ENCODE results near the gene KIF21A.

Gene KIF21A

DNA sequence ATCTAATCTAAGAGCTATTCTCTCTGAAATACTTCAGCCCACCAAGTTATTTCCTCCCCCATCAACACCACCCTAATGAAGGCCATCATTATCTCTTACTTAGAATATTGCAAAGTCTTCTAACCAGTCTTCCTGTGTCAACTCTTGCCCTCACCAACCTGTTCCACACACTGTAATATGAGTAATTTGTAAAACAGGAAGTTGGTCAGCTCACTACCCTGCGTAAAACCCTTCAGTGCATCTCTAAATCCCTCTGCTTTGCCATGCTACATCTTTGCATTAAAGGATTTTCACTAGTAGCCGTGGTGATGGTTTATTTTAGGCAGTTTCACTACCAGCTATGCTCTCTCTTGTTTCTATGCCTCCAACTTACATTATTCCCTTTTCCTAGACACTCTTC, 70.0 kb downstream of the KIF21A start:
- DNase-seq (ENCODE audit: low read depth), result no peak
- TF ChIP-seq, protein P1, sequence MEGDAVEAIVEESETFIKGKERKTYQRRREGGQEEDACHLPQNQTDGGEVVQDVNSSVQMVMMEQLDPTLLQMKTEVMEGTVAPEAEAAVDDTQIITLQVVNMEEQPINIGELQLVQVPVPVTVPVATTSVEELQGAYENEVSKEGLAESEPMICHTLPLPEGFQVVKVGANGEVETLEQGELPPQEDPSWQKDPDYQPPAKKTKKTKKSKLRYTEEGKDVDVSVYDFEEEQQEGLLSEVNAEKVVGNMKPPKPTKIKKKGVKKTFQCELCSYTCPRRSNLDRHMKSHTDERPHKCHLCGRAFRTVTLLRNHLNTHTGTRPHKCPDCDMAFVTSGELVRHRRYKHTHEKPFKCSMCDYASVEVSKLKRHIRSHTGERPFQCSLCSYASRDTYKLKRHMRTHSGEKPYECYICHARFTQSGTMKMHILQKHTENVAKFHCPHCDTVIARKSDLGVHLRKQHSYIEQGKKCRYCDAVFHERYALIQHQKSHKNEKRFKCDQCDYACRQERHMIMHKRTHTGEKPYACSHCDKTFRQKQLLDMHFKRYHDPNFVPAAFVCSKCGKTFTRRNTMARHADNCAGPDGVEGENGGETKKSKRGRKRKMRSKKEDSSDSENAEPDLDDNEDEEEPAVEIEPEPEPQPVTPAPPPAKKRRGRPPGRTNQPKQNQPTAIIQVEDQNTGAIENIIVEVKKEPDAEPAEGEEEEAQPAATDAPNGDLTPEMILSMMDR (conservative IDR thresholded peaks at IDR 0.05; ENCODE audit: low read depth, low read length), result no peak
- H3K4me3 ChIP-seq (ENCODE audit: low read length), result no peak overlapping the region

DNA sequence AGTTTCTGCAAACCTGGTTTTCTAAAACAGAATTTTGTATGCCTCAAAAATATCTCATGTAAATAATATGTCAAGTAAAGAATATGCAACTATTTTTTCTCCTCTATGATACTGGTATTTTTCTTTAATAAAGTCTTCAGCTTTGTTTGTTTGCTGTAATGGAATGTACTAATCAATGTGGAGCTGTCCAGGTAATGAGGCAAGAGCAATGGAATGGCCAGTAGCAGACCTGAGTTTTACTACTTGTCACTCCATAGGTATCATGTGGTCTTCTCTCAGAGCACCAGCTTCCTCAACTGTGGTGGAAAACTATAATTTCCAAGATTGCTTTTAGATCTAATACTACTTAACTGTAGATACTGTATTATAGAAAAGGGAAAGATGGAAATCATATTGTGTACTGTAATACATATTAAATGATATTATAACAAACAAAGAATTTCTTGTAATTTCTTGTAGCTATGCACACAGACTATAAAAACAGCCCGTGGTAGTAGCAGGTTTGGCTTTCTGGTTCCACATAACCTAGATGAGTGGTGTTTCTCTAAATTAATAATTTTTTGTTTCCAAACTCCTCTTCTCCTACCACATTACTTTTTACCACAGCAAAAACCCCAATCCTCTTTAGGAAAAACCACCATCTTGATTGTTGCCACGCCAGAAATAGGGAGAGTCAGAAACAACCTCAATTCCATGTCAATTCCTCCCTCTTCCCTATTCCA, 70.6 kb downstream of the KIF21A start:
- DNase-seq (ENCODE audit: low read depth), result no peak
- H3K4me3 ChIP-seq (ENCODE audit: low read length), result no peak overlapping the region
- TF ChIP-seq, protein P1 (conservative IDR thresholded peaks at IDR 0.05; ENCODE audit: low read depth, low read length), result no peak

DNA sequence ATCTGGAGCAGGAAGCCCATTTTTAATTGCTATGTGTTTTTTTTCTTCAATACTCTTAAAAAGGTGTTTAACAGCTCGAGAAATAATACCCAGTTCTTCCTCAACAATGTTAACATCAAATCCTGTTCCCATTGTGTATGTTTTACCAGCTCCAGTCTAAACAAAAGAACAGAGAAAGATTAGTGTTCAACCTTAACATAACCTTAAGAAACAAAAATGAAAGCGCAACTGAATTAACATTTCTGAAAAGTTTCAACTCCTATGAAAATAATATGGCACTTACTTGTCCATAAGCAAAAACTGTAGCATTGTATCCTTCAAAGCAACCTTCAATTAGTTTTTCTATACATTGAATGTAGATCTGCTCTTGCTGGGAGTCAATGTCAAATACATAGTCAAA, 73.2 kb downstream of the KIF21A start:
- DNase-seq (ENCODE audit: low read depth), result no peak
- no peak overlapping the region for H3K4me3 ChIP-seq (ENCODE audit: low read length)
- TF ChIP-seq, protein P1 (conservative IDR thresholded peaks at IDR 0.05; ENCODE audit: low read depth, low read length), result no peak

DNA sequence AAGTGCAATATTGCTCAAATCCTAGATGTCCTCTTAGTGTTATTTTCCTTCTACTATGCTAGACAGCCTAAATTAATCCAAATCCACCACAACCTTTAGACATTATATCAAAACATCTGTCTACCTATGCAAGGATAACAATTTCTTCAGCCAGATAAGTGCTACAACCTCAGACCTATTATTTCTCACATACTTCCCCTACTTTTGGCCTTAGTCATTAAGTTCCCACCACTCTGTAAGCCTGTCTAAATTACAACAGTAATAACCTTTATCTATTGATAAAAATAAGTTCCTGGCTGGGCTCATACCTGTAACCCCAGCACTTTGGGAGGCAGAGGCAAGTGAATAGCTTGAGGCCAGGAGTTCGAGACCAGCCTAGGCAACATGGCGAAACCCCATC, 74.0 kb downstream of the KIF21A start:
- no peak for DNase-seq (ENCODE audit: low read depth)
- TF ChIP-seq, protein P1 (conservative IDR thresholded peaks at IDR 0.05; ENCODE audit: low read depth, low read length), result no peak
- no peak overlapping the region for H3K4me3 ChIP-seq (ENCODE audit: low read length)

DNA sequence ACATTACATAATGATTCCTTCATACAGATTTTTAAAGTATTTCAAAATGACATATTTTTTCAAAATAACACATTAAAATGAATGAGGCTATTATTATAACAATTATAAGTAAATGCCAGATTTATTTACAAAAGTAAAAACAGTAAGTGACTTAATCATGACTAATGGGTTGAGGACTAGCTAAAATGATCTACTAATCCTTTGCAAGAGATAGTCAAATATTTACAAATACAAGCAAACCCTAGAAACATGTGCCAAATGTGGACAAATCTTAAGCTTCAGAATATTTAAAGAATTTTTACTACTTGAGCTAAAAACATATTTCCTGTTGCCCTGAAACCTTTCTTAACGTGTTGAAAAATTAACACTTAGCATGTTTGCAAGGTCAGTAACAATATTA, 74.8 kb downstream of the KIF21A start:
- no peak for DNase-seq (ENCODE audit: low read depth)
- H3K4me3 ChIP-seq (ENCODE audit: low read length), result no peak overlapping the region
- TF ChIP-seq, protein P1 (conservative IDR thresholded peaks at IDR 0.05; ENCODE audit: low read depth, low read length), result no peak

DNA sequence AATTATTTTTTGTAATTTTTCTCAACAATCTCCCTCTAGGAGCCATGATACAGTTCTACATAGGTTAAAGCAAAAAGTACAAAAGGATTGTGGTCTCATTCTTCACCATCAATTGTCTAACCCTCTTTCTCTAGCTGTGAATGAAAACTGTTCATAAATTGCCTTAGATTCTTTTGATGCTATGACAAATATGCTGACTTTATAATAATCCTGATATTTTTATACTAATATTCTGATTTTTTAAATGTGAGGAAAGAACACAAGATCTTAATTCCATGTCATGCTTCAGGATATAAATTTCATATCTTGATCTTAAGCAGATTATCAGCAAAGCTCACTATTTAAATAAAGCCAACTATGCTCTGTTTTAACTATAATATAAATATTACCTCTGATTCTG, 75.4 kb downstream of the KIF21A start:
- TF ChIP-seq, protein P1 (conservative IDR thresholded peaks at IDR 0.05; ENCODE audit: low read depth, low read length), result no peak
- DNase-seq (ENCODE audit: low read depth), result no peak
- no peak overlapping the region for H3K4me3 ChIP-seq (ENCODE audit: low read length)

DNA sequence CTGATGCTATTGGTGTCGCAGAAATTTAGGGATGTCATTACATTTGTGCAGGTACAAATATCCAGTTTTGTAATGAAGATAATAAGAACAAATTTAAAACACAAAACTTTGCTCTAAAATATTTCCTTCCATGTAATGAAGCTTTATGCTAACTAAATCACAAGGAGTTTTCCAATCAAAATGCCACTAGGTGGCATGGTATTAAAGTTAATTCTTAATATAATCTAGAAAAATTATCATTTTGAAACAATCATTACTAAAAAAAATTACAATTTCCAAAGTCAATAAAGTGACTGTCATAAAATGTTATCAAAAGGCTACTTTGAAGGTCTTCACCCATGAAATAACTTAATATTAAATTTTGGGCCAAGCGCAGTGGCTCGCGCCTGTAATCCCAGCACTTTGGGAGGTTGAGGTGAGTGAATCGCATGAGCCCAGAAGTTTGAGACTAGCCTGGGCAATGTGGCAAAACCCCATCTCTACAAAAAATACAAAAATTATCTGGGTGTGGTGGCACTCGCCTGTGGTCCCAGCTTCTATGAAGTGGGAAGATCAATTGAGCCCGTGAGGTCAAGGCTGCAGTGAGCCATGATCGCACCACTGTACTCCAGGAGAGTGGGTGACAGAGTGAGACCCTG, 77.4 kb downstream of the KIF21A start:
- TF ChIP-seq, protein P1 (conservative IDR thresholded peaks at IDR 0.05; ENCODE audit: low read depth, low read length), result no peak
- H3K4me3 ChIP-seq (ENCODE audit: low read length), result no peak overlapping the region
- no peak for DNase-seq (ENCODE audit: low read depth)

Data from retinal pigment epithelial cell (primary cell).